Fibroblast of skin of scalp (primary cell): Measurements from ENCODE around the gene MRPS17. TPM values are rescaled to one million over a fixed set of nuclear protein-coding genes. Genes with fewer than 3 reads are reported as not detected.
A peak's percentile ranks its signal among the peaks of the same experiment; 100 is the strongest.
"Not testable (repeated sequence)": the region's sequence is repeated elsewhere in the genome, so short reads cannot be mapped to it uniquely, and the experiment has no call there.

Experiments used
- DNase-seq: peaks from one replicate; pipeline ENCODE4 v3.0.0-alpha.2; 2013
- polyA plus RNA-seq, 2 experiments: library from polyadenylated mRNA; unstranded; fragments of 120-200 nt; gene quantifications; one replicate each; pipeline ENCODE4 v1.2.1, GENCODE V29; 2013; ENCODE audit not compliant: insufficient read length in 2 of 2

The MRPS17 gene
- 14.3 TPM for polyA plus RNA-seq (2013, experiment 1 of 2; ENCODE audit: insufficient read length)
- polyA plus RNA-seq (2013, experiment 2 of 2; ENCODE audit: insufficient read length), result 13.6 TPM

DNA sequence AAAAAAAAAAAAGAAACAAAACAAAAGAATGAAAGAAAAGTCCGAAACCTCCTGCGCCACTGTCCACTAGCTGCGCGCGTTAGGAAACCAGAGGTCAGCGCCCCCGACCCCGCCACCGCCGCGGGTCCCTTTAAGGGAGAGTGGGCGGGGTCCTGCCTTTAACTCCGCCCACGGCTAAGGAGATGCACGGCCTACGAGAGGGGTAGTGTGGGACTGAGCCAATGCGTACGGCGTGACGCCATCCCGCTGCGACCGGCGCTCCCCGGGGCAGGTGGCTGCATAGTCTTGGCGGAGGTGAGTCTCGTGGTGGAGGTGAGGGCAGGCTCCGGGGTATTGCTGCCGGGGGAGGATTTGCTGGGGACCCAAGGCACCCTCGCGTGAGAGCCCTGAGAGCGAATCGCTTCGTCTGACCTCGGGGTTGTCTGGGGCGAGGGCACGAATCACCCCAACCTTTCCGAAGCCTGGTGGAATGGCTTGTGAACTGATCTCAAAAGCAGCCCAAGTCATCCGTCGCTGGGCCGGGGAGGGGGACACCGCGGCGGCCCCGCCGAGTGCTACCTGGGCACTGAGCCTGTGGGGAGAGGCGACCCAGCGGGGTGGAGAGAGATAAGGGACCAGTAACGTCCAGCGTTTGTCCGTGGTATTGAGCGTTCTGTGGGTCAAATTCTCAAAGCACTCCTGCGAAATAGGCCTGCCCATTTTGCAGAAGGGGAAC is at the start of gene MRPS17:
Gene MRPS17 (plus strand): TSS at position 241 of the 715 bp plus-strand sequence. CDS start 1,319 bp downstream, outside the sequence.
- peak; percentile 82 for DNase-seq

DNA sequence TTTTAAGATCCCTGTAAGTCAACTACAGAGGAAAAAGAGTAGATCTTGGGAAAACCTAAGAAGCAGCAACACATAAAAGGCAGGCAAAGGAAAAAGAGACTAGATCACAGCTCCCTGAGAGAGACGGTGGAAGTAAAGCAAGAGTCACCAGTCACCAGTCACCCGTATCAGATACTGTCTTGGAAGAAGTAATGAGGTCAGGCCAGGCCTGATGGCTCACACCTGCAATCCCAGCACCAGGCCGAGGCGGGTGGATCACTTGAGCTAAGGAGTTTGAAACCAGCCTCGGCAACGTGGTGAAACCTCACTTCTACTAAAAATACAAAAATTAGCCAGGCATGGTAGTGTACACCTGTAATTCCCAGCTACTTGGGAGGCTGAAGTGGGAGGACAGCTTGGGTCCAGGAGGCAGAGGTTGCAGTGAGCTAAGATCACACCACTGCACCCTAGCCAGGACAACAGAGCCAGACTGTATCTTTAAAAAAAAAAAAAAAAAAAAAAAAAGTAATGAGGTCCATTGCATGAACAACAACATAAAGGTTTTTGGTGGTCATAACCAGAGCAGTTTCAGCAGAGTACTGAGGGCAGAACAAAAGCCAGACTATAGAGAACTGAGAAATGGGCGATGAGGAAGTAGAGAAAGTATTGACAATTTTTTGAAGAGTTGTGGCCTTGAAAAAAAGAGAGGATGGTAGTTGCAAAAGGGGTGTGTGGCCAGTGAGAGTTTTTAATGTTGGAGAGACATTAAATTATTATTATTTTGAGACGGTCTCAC is 47.5 kb upstream of the MRPS17 start:
- DNase-seq, result no peak

DNA sequence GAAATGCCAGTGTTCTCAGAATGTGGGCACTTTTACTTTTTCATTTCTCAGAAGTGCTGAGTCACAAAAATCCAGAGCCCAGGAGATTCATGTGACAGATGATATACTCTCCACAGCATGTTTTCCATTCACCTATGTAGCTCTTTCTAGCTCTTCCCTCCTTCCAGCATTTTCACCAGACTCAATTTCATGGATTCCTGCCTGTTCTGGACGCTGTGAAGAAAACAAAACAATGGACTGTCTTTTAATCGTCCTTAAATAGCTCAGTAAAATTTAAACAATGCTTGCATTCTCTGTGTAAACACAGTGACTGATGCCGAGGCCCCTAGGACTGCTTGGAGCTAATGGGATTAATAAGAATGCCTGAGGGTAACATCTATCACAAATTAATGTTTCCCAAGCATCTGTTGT is 38.9 kb upstream of the MRPS17 start:
- no peak for DNase-seq

DNA sequence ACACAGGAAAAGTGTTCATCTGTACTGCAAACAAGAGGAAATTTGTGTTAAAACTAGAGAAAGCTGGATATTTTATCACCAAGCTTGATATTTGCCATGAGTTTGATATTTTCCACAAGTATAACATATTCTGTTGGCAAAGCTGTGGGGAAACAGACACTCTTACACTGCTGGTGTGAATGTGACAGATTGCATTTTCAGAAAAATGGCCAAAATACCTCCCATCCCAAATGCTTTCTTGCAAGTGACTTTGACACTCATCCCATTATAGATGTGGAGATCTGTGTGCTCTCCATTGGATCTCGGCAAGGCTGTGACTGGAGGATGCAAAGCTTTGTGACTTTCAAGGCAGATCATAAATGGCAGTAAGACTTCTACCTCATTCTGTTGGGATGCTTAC is 33.9 kb upstream of the MRPS17 start:
- no peak for DNase-seq

DNA sequence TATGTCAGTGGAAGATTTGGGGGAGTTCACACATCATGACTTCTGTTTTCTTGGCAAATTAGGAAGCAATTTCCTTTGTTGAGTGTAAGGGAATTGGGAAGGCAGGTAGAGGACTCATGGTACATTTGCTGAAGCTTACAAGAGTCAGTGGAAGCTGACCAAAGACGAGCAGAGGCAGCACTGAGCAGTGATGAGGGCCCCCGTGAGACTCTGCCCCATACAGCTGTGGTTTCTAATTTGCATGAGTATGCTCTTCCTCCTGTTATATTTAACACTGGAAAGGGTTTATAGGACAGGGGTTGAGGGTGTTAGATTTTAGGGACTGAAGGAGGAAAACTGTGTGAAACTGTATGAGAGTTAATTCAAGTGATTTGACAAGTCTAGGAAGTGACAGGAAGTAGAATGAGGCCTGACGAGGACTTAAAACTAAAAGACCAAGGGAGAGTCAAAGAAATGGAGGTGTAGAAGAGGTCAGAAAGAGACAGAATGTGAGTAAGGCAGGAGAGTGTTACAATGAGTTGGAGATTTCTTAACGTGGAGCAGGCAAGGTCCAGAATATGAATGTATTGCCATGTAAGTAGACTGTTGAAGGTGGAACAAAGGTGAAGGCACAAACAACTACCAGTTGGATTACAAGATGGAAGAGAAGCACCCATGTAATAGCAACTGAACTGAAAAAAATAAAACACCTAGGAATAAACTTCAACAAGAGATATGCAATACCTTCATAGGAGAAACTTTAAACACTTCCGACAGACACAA is 23.5 kb upstream of the MRPS17 start:
- no peak for DNase-seq

DNA sequence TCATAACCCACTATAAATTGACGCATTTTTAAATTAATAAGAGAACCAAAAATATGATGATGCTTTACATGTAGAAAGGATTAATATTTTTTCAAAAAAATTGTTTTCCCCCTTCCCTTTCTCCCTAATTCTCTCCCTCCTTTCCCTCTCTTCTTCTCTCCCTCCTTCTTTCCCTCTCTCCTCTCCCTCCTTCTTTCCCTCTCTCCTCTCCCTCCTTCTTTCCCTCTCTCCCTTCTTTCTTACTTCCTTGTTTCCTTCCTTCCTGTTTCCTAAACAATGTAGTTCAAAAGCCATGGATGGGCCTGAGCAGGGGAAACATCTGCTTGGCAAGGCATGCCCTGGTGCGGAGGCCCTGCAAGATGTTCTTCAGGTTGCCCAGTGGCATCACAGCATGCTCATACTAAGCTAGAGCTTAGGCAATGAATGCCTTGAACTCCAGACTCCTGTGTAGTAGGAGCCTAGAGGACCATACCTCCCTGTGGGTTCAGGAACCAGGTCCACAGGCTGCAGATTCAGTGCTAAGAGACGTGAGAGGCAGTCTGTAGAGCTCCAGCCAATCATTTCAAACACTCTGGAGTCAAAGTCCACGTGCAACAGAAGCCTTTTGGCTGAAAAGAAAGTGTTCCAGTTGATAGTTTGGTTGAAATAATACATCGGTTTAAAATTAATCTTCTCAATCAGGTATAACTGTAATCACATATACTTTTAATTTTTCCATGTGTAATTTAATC is 20.1 kb upstream of the MRPS17 start:
- DNase-seq, result no peak

DNA sequence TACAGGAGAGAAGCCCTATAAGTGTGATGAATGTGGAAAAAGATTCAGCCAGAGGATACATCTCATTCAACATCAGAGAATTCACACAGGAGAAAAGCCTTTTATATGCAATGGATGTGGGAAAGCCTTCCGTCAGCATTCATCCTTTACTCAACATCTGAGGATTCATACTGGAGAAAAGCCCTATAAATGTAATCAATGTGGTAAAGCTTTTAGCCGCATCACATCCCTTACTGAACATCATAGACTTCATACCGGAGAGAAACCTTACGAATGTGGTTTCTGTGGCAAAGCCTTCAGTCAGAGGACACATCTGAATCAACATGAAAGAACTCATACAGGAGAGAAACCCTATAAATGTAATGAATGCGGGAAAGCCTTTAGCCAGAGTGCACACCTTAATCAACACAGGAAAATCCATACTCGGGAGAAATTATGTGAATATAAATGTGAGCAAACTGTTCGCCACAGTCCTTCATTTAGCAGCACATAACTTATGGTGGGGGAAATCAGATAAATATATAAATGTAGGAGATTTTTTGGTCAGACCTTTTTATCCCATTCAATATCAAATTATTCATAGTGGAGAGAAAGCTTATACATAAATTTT is 12.1 kb upstream of the MRPS17 start:
- DNase-seq, result no peak

DNA sequence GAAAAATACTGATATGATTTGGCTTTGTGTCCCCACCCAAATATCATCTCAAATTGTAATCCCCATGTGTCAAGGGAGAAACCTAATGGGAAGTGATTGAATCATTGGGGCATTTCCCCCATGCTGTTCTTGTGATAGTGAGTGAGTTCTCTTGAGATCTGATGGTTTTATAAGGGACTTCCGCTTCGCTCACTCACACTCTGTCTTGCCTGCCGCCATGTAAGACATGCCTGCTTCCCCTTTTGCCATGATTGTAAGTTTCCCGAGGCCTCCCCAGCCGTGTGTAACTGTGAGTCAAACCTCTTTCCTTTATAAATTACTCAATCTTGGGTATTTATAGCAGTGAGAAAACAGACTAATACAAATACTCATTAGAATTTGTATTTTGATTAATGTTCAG is 5.1 kb upstream of the MRPS17 start:
- DNase-seq, result no peak

DNA sequence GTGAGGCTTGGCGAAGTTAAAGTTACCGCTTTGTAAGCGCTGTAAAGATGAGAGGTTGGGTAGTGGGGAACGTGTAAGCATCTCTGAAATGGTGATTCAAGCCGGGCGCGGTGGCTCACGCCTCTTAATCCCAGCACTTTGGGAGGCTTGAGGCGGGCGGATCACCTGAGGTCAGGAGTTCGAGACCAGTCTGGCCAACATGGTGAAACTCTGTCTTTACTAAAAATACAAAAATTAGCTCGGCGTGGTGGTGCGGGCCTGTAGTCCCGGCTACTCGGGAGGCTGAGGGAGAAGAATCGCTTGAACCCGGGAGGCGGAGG is 635 bp downstream of the MRPS17 start:
- DNase-seq, result not testable (repeated sequence)

DNA sequence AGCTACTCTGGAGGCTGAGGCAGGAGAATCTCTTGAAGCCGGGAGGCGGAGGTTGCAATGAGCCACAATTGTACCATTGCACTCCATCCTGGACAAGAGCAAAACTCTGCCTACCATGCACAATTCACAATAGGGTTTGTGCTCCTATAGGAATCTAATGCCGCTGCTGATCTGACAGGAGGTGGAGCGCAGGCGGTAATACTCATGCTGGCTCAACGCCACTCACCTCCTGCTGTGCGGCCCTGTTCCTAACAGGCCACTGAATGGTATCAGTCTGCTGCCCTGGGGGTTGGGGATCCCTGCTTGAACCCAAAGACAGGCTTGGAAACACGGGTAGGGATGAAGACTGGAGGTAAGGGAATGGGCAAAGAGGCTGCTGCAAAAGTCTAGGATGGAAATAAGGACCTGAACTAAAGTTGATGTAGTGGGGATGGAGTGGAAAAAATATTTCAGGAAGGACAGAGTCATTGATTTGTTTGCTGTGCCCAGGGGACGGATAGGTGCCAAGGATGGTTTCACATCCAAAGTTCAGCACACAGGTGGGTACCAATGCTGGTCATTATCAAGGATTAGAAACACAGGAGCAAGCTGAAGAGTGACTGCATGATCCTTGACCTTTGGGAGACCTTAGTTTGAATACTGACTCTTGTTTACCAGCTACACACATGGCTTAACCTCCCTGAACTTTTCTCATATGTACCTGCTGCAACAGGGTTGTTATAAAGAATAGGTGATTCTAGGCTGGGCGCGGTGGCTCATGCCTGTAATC is 2.2 kb downstream of the MRPS17 start:
- no peak for DNase-seq

DNA sequence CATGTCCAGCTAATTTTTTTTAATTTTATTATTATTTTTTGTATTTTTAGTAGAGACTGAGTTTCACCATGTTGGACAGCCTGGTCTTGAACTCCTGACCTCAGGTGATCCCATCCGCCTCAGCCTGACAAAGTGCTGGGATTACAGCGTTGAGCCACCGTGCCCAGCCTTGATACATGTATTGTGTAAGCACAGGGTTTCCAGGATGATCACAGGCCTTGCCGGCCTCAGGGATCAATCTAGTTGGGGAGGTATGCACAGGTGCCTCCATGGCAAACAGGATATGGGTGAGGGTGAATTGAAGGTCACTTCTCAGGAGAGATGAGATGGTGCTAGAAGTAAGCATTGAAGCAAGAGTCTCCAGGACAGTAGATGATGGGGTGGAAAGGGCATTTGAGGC is 5.5 kb downstream of the MRPS17 start:
- DNase-seq, result no peak

DNA sequence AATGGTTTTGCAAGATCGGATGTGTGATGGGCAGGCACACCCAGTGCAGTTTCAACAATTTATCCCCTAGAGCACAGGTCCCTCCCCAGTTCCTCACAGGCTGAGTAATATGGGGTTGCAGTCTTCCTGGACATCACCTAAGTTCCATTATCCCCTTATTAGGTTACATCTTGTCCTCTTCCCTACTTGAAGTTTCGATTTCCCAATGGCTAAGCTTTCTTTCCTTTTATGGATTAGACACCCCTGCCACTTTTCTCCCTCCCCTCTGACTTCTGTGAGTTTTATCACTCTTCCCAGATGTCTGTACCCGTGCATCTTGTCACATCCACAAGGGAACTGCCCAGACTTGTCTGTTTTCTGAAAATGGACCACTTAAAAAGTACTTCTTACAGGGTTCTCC is 10.3 kb downstream of the MRPS17 start:
- peak; percentile 51 for DNase-seq

DNA sequence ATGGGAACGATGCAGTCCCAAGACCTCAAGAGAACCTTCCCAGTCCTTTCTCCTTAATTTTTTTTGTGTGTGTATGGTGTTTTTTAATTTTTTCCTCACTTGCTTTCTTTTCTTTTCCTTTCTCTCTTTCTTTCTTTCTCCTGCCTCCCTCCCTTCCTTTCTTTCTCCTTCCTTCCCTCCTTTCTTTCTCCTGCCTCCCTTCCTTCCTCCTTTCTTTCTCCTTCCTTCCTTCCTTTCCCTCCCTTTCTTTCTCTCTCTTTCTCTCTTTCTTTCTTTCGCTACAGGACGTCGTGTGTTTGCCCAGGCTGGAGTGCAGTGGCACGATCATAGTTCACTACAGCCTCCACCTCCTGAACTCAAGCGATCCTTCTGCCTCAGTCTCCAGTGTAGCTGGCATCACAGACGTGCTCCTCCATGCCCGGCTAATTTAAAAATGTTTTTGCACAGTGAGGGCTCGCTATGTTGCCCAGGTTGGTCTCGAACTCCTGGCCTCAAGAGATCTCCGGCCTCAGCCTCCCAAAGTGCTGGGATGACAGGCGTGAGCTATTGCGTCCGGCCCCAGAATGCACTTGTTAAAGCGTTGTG is 12.0 kb downstream of the MRPS17 start:
- no peak for DNase-seq

DNA sequence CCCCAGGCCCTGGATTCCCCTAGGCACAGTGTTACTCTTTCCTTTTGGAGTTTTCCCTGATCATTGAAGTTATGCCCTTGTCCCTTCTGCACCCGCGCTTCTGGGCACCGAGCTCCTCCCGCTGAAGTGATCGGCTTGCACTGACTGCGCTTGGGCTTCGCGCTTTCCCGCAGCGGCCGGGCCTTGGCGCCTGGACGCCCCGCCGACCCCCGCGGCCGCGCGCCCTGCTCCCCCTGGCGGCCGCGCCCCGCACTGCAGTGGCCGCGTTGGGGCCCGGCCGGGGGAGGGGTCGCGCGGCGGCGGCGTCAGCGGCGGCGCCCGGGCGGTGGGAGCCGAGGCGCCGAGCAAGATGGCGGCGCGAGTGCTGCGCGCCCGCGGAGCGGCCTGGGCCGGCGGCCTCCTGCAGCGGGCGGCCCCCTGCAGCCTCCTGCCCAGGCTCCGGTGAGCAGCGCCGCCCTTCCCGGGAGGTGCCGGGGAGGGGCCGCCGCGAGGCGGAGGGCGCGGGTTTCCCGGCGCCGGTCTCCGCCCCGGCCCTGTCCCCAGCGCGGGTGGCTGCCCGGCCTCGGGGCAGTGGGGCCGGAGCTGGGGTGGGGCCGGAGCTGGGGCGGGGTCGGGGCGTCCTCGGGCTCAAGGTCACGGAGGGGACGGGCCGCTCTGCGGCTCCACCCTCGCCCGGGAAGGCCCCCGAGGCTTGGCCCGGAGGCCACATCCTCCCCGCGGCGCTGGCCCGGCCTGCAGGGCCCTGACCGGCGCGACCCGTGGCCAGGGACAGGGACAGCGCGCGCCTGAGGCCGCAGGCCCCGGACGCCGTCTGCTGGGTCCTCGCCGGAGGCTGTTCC is 12.8 kb downstream of the MRPS17 start, which contains the start of gene NIPSNAP2:
Gene NIPSNAP2 (plus strand): TSS at position 325 of the 839 bp plus-strand sequence. CDS start 25 bp downstream, at position 350.
- DNase-seq, result peak; percentile 68

DNA sequence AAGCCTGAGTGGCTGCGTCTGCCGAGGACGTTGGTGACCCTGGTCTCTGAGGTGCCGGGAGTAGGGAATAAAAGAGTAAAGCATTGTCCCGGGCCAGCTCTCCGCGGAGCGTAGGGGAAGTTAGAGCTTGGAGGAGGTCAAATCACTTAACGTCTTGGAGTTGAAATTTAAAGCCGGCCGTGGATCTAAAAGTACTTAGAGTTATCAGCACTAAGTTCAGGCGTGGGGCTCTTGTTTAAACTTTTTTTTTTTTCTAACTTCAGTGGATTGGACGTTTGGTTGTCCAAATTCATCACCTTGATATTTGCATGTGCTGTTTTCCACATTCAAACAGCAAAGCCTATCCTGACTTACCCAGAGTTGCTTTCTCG is 13.4 kb downstream of the MRPS17 start:
- DNase-seq, result no peak

DNA sequence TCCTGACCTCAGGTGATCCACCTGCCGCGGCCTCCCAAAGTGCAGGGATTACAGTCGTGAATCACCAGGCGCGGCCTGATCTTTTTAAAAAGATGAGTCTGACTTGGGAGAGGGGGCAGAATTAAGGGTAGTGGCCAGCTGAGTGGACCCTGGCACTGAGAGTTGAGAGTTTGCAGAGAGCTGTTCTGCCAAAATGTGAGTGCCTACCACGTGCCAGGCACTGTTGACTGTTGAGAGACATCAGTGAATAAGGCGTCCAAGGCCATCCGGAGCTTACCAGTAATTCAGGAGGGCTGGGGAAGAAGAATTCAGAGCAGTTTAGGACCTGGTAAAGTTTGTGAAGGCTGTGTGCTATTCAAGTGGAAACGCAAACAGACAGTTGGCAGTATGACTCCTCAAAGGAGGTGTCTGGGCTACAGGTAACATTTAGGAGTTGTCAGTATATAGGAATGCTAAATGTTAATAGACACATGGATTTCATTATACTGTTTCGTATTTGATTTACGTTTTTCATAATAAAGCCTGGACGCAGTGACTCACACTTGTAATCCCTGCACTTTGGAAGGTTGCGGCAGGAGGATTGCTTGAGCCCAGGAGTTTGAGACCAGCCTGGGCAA is 14.2 kb downstream of the MRPS17 start:
- peak; percentile 48 for DNase-seq

DNA sequence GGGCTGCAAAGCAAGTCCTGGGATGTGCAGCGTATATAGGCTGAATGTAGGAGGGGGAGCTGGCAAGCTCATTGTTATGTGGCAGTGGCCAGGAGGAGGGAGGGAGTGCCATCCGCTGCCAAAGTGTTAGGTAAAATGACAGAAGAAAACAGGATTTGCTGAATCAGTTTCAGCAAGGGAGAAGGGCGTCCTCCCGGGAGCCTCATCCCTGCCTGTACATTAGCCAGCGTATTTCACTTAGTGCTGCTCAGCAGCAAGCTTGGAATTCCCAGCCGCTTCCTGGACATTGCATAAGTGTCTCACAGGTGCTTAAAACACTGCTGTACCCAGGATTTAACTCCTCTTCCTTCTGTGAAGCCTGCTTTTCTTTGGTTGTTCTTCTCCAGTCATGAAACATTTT is 15.2 kb downstream of the MRPS17 start:
- no peak for DNase-seq

DNA sequence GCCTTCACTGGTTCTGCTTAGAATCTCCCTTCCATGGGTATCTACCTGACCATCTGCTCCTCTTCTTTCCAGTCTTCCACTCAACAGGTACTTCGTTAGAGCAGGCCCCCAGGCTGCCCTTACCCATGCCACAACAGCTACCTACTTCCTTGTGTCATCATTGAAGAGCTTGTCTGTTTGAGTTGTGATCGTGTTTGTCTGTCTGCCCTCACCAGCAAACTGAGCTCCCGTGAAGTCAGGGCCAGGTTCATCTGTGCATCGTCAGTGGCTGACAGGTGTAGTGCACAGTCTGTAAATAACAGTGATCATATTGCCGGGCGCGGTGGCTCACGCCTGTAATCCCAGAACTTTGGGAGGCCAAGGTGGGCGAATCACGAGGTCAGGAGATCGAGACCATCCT is 17.7 kb downstream of the MRPS17 start:
- no peak for DNase-seq

DNA sequence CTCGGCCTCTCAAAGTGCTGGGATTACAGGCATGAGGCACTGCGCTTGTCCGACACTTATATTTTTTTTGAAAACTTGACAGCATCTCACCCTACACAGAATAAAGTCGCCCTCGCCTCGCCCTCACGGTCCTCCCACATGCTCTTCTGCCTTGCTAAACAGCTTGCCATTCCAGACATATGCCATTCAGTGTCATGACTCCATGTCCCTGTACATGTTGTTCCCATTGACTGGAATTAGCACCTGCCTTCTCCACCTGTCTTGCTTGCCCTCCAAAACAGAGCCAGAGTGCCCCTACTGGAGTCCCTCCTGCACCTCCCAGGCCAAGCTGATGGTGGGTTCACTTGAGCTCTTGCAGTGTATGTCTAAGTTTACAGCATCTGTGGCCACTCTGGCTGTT is 18.9 kb downstream of the MRPS17 start:
- no peak for DNase-seq
